ENCODE results near the gene UQCC5. TPM values are rescaled to one million over a fixed set of nuclear protein-coding genes. Genes with fewer than 3 reads are reported as not detected.

Gene UQCC5
- not detected for total RNA-seq

GRCh38 chr3:52536369-52537164 lies at the start of gene UQCC5:
UQCC5 (plus strand) TSS chr3:52536605; CDS start chr3:52536756, 151 bp downstream.
- peaks cover 0 to 6% of the 10 kb centered on the region in 2 donors for H3K36me3 ChIP-seq
- no peaks in the 10 kb centered on the region for H3K27me3 ChIP-seq
- peak within 1 kb of the TSS; percentile 74 to 78 for H3K4me3 ChIP-seq
- peak in 1 of 3 experiments; percentile 2 for TF ChIP-seq CTCF (IDR thresholded peaks at IDR 0.05)
- H3K4me1 ChIP-seq = peaks cover 15 to 28% of the 10 kb centered on the region in 2 donors
- no peaks in the 10 kb centered on the region for H3K9me3 ChIP-seq
- peak; percentile 95 to 98 for DNase-seq (ENCODE audit: low spot score in 2 of 2)
- H3K27ac ChIP-seq = peak within 1 kb of the TSS; percentile 80 to 86
- intact Hi-C loops (cut with DNase I) = loop anchor here (2.0 to 10.0 kb wide), 5 partner anchors 64 to 384 kb away; partner anchors contain the start of genes GNL3, NISCH, PBRM1 and POC1A

DNA sequence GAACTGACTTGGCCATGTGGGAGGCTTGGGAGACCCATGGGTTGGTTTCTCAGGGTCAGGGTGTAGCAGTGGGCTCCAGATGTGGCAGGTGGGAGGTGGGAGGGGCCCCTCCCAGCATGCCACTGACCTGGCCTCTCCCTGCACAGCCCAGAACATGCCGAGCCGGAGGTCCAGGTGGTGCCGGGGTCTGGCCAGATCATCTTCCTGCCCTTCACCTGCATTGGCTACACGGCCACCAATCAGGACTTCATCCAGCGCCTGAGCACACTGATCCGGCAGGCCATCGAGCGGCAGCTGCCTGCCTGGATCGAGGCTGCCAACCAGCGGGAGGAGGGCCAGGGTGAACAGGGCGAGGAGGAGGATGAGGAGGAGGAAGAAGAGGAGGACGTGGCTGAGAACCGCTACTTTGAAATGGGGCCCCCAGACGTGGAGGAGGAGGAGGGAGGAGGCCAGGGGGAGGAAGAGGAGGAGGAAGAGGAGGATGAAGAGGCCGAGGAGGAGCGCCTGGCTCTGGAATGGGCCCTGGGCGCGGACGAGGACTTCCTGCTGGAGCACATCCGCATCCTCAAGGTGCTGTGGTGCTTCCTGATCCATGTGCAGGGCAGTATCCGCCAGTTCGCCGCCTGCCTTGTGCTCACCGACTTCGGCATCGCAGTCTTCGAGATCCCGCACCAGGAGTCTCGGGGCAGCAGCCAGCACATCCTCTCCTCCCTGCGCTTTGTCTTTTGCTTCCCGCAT lies 49.2 kb upstream of the UQCC5 start:
- Histone ChIP-seq H3K4me3 (no peak overlapping the region), H3K9me3 (no peaks in the 10 kb centered on the region), H3K4me1 (peaks cover 0 to 6% of the 10 kb centered on the region in 2 donors), H3K36me3 (peaks cover 79 to 90% of the 10 kb centered on the region in 2 donors), H3K27ac (no peak overlapping the region), H3K27me3 (no peaks in the 10 kb centered on the region)
- no peak for DNase-seq (ENCODE audit: low spot score in 2 of 2)
- no peak for TF ChIP-seq CTCF (IDR thresholded peaks at IDR 0.05)
- intact Hi-C loops (cut with DNase I) = no loop called here

GRCh38 chr3:52487788-52488691 lies 48.4 kb upstream of the UQCC5 start:
- Histone ChIP-seq H3K27me3 (no peaks in the 10 kb centered on the region), H3K9me3 (no peaks in the 10 kb centered on the region), H3K36me3 (peaks cover 79 to 90% of the 10 kb centered on the region in 2 donors), H3K27ac (no peak overlapping the region), H3K4me1 (peaks cover 0 to 6% of the 10 kb centered on the region in 2 donors), H3K4me3 (no peak overlapping the region)
- no peak for TF ChIP-seq CTCF (IDR thresholded peaks at IDR 0.05)
- intact Hi-C loops (cut with DNase I) = no loop called here
- no peak for DNase-seq (ENCODE audit: low spot score in 2 of 2)

DNA sequence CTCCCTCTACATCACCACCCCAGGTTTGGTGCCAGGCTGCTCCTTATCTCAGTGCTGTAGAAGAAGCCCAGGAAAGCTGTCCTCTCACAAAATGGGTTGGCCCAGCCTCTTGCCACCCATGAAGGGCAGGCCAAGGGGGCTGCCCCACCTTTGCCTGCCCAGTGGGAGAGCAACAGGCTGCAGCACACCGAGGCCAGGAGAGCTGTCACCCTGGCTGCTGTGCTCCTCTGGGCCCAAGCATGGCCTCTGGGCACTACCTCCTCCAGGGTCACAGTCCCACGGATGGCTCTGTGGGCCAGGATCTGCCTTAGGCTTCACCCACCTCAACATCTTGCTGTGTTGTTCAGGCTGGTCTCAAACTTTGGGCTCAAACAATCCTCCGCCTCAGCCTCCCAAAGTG lies 47.7 kb upstream of the UQCC5 start:
- Histone ChIP-seq H3K27me3 (no peaks in the 10 kb centered on the region), H3K4me1 (peaks cover 0 to 4% of the 10 kb centered on the region in 2 donors), H3K4me3 (no peak overlapping the region), H3K27ac (no peak overlapping the region), H3K36me3 (peaks cover 83 to 94% of the 10 kb centered on the region in 2 donors), H3K9me3 (no peaks in the 10 kb centered on the region)
- intact Hi-C loops (cut with DNase I) = no loop called here
- DNase-seq (ENCODE audit: low spot score in 2 of 2) = no peak
- no peak for TF ChIP-seq CTCF (IDR thresholded peaks at IDR 0.05)

DNA sequence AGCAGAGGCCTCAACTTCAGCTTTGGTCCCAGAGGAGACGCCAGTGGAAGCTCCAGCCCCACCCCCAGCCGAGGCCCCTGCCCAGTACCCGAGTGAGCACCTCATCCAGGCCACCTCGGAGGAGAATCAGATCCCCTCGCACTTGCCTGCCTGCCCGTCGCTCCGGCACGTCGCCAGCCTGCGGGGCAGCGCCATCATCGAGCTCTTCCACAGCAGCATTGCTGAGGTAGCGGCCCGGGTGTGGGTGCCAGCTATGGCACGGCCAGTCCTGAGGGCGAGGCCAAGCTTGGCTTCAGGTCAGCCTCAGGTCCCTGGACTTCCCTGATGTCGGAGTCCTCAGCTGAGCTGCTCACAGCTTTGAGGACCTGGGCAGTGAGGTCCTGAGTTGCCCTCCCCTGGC lies 47.0 kb upstream of the UQCC5 start:
- H3K27me3 ChIP-seq = no peaks in the 10 kb centered on the region
- no peak overlapping the region for H3K27ac ChIP-seq
- no peak for TF ChIP-seq CTCF (IDR thresholded peaks at IDR 0.05)
- peaks cover 0 to 4% of the 10 kb centered on the region in 2 donors for H3K4me1 ChIP-seq
- intact Hi-C loops (cut with DNase I) = no loop called here
- no peaks in the 10 kb centered on the region for H3K9me3 ChIP-seq
- DNase-seq (ENCODE audit: low spot score in 2 of 2) = no peak
- no peak overlapping the region for H3K4me3 ChIP-seq
- H3K36me3 ChIP-seq = peaks cover 83 to 92% of the 10 kb centered on the region in 2 donors
